Measurements from ENCODE around the gene RASGRP1. TPM values are rescaled to one million over a fixed set of nuclear protein-coding genes. Genes with fewer than 3 reads are reported as not detected.

The RASGRP1 gene
- total and polyA plus RNA-seq, 3 donors from 2014 or later = 4.4 to 9.2 (median 7.4) TPM

- 70 to 74% methylated on average over 5 of the region's 5 CpGs for WGBS, 2 donors
- H3K4me1 ChIP-seq = no peaks in the 10 kb centered on the region
- no peaks in the 10 kb centered on the region for H3K36me3 ChIP-seq (ENCODE audit: low read depth, missing control alignments)
- TF ChIP-seq, protein P1, sequence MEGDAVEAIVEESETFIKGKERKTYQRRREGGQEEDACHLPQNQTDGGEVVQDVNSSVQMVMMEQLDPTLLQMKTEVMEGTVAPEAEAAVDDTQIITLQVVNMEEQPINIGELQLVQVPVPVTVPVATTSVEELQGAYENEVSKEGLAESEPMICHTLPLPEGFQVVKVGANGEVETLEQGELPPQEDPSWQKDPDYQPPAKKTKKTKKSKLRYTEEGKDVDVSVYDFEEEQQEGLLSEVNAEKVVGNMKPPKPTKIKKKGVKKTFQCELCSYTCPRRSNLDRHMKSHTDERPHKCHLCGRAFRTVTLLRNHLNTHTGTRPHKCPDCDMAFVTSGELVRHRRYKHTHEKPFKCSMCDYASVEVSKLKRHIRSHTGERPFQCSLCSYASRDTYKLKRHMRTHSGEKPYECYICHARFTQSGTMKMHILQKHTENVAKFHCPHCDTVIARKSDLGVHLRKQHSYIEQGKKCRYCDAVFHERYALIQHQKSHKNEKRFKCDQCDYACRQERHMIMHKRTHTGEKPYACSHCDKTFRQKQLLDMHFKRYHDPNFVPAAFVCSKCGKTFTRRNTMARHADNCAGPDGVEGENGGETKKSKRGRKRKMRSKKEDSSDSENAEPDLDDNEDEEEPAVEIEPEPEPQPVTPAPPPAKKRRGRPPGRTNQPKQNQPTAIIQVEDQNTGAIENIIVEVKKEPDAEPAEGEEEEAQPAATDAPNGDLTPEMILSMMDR (IDR thresholded peaks at IDR 0.05) = no peak
- no peak for TF ChIP-seq POLR2A (IDR thresholded peaks at IDR 0.05)
- no peaks in the 10 kb centered on the region for H3K27me3 ChIP-seq
- H3K4me3 ChIP-seq = no peak overlapping the region
- H3K27ac ChIP-seq = no peak overlapping the region
- DNase-seq = no peak
- intact Hi-C loops (cut with DNase I; ENCODE audit: low total_unique reads) = no loop called here
- H3K9me3 ChIP-seq = no peaks in the 10 kb centered on the region
These were observed 43.3 kb downstream of the RASGRP1 start for GRCh38 chr15:38521316-38521715.

DNA sequence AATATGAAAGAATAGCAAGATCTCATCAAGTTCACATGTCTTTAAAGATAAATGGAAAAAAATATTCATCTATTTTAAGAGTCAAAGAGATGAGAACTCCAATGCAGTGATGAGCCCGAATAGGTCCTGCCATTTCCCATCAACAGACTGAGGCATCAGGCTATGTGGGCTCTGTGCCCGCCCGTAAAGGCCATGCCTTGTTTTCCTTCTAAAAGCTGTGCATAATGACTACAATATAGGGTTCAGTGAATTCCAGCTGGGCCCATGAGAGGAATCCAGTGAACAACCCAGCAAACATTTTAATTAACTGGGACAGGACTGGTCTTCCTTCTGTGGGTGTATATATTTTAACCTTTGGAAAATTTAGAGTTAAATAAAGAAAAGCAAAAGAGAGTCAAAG, 44.6 kb downstream of the RASGRP1 start:
- H3K27me3 ChIP-seq = no peaks in the 10 kb centered on the region
- H3K4me1 ChIP-seq = no peaks in the 10 kb centered on the region
- no peaks in the 10 kb centered on the region for H3K9me3 ChIP-seq
- whole genome bisulfite sequencing, 2 donors = 94 to 96% methylated on average over 3 of the region's 3 CpGs
- DNase-seq = no peak
- H3K4me3 ChIP-seq = no peak overlapping the region
- TF ChIP-seq, protein P1 (IDR thresholded peaks at IDR 0.05) = no peak
- TF ChIP-seq POLR2A (IDR thresholded peaks at IDR 0.05) = no peak
- no peak overlapping the region for H3K27ac ChIP-seq
- no peaks in the 10 kb centered on the region for H3K36me3 ChIP-seq (ENCODE audit: low read depth, missing control alignments)
- intact Hi-C loops (cut with DNase I; ENCODE audit: low total_unique reads) = no loop called here

DNA sequence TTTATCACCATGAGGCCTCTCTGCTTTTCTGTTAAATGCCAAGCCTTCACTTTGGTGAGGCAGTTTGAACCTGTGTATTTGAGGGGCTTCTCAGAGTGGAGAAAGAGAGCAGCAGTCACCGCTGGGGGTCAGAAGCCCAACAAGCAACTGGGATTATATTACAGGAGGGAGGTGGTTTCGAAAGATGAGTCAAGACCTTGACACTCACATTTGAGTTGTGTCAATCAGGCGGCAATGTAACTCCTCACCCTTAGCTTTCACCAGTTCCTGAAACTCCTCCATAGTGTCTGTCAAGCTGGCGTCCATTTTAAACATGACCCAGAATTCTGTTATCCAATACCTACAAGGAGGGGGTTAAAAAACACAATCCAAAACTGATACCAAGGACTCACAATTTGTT, 46.5 kb downstream of the RASGRP1 start:
- Histone ChIP-seq H3K36me3 (ENCODE audit: low read depth, missing control alignments) (no peaks in the 10 kb centered on the region), H3K4me1 (no peaks in the 10 kb centered on the region), H3K27ac (no peak overlapping the region), H3K9me3 (no peaks in the 10 kb centered on the region), H3K27me3 (no peaks in the 10 kb centered on the region), H3K4me3 (no peak overlapping the region)
- 89 to 97% methylated on average over 4 of the region's 4 CpGs for WGBS, 2 donors
- TF ChIP-seq, protein P1 (IDR thresholded peaks at IDR 0.05) = no peak
- no peak for TF ChIP-seq POLR2A (IDR thresholded peaks at IDR 0.05)
- intact Hi-C loops (cut with DNase I; ENCODE audit: low total_unique reads) = no loop called here
- DNase-seq = no peak

- Histone ChIP-seq H3K9me3 (no peaks in the 10 kb centered on the region), H3K36me3 (ENCODE audit: low read depth, missing control alignments) (no peaks in the 10 kb centered on the region), H3K27me3 (no peaks in the 10 kb centered on the region), H3K4me1 (no peaks in the 10 kb centered on the region), H3K4me3 (no peak overlapping the region), H3K27ac (no peak overlapping the region)
- no peak for DNase-seq
- WGBS, 2 donors = 60 to 68% methylated on average over 2 of the region's 2 CpGs
- intact Hi-C loops (cut with DNase I; ENCODE audit: low total_unique reads) = no loop called here
- no peak for TF ChIP-seq POLR2A (IDR thresholded peaks at IDR 0.05)
- TF ChIP-seq, protein P1 (IDR thresholded peaks at IDR 0.05) = no peak
These were observed 47.2 kb downstream of the RASGRP1 start for GRCh38 chr15:38517312-38517975.

DNA sequence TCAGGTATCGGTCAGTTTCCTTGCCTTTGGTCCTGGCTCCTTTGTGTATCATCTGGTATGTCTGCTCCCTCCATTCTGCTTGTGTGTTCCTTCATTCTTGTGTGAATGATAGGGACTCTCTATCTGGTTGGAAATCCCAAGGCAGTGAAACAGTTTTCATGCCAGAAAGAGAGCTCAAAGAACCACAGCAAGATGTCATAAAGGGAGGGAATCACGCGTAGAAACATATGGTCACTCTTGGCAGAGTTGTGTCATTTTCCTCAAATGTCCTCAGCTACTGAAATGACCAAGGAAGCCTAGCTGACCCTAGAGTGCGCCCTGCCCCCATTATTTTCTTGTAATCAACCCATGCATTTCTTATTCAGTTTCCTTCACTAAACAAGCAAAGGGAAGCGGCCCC, 48.0 kb downstream of the RASGRP1 start:
- WGBS, 2 donors = 82 to 83% methylated on average over 5 of the region's 5 CpGs
- no peaks in the 10 kb centered on the region for H3K27me3 ChIP-seq

More for the DNA sequence above, 48.0 kb downstream of the RASGRP1 start:
- Histone ChIP-seq H3K36me3 (ENCODE audit: low read depth, missing control alignments) (no peaks in the 10 kb centered on the region), H3K9me3 (no peaks in the 10 kb centered on the region), H3K27ac (no peak overlapping the region), H3K4me3 (no peak overlapping the region), H3K4me1 (no peaks in the 10 kb centered on the region)
- intact Hi-C loops (cut with DNase I; ENCODE audit: low total_unique reads) = no loop called here
- DNase-seq = no peak
- no peak for TF ChIP-seq POLR2A (IDR thresholded peaks at IDR 0.05)
- TF ChIP-seq, protein P1 (IDR thresholded peaks at IDR 0.05) = no peak

Data from testis (tissue), 3 donors.